Neural progenitor cell (in vitro differentiated cells): ENCODE measurements around the gene PEAR1. TPM values are rescaled to one million over a fixed set of nuclear protein-coding genes. Genes with fewer than 3 reads are reported as not detected.

Experiments used
- DNase-seq: peaks from one replicate; pipeline ENCODE4 v3.0.0-alpha.2; 2016; ENCODE audit warnings: low spot score
- H2AFZ ChIP-seq: fragments of 200-600 bp; sonication (generic); replicated peaks from 2 replicates; pipeline ENCODE4 v1.6.1; 2016; ENCODE audit warnings: antibody characterized with exemption
- H3F3A ChIP-seq: fragments of 200-600 bp; sonication (generic); 2 replicates; pipeline ENCODE4 v1.6.1; 2016; ENCODE audit warnings: antibody characterized with exemption, low read depth
- H3K27ac ChIP-seq: fragments of 200-600 bp; sonication (generic); 2 replicates; pipeline ENCODE4 v1.5.1; 2016; ENCODE audit warnings: mild to moderate bottlenecking
- H3K27me3 ChIP-seq: fragments of 200-600 bp; sonication (generic); 2 replicates; pipeline ENCODE4 v1.6.1; 2016; ENCODE audit warnings: mild to moderate bottlenecking, moderate library complexity
- H3K36me3 ChIP-seq: fragments of 200-600 bp; sonication (generic); 2 replicates; pipeline ENCODE4 v1.5.1; 2016
- H3K4me1 ChIP-seq: fragments of 200-600 bp; sonication (generic); 2 replicates; pipeline ENCODE4 v1.6.1; 2016; ENCODE audit warnings: mixed run types
- H3K4me2 ChIP-seq: fragments of 200-600 bp; sonication (generic); 2 replicates; pipeline ENCODE4 v1.6.1; 2016
- H3K4me3 ChIP-seq: fragments of 200-600 bp; sonication (generic); 2 replicates; pipeline ENCODE4 v1.5.1; 2016
- H3K79me2 ChIP-seq: fragments of 200-600 bp; sonication (generic); 2 replicates; pipeline ENCODE4 v1.6.1; 2016; ENCODE audit warnings: low read depth
- H3K9ac ChIP-seq: fragments of 200-600 bp; sonication (generic); 2 replicates; pipeline ENCODE4 v1.6.1; 2016
- H3K9me3 ChIP-seq: fragments of 200-600 bp; sonication (generic); 2 replicates; pipeline ENCODE4 v1.5.1; 2016; ENCODE audit warnings: low read depth
- H4K20me1 ChIP-seq: fragments of 200-600 bp; sonication (generic); 2 replicates; pipeline ENCODE4 v1.6.1; 2016; ENCODE audit warnings: low read depth
- H3K27ac Mint-ChIP-seq: 3 replicates; pipeline ENCODE4 v1.8.0; 2021; ENCODE audit warnings: mixed read lengths
- H3K27me3 Mint-ChIP-seq: 2 replicates; pipeline ENCODE4 v1.8.0; 2022; ENCODE audit warnings: low read depth, mild to moderate bottlenecking, inconsistent platforms, moderate library complexity, mixed read lengths; ENCODE audit not compliant: insufficient read depth
- H3K36me3 Mint-ChIP-seq: 3 replicates; pipeline ENCODE4 v1.8.0; 2021; ENCODE audit warnings: mixed read lengths
- H3K4me1 Mint-ChIP-seq: 3 replicates; pipeline ENCODE4 v1.8.0; 2021; ENCODE audit warnings: mixed read lengths
- H3K4me3 Mint-ChIP-seq: 3 replicates; pipeline ENCODE4 v1.8.0; 2021; ENCODE audit warnings: mild to moderate bottlenecking, moderate library complexity, mixed read lengths
- H3K9me3 Mint-ChIP-seq: 3 replicates; pipeline ENCODE4 v1.8.0; 2020; ENCODE audit warnings: mixed read lengths
- CTCF ChIP-seq: fragments of 200-600 bp; sonication (generic); IDR thresholded peaks from 2 replicates; pipeline ENCODE4 v1.5.1; 2017; ENCODE audit warnings: antibody characterized with exemption, mild to moderate bottlenecking
- EZH2 ChIP-seq: fragments of 200-600 bp; sonication (generic); IDR thresholded peaks from 2 replicates; pipeline ENCODE4 v1.6.1; 2017; ENCODE audit warnings: antibody characterized with exemption, mild to moderate bottlenecking, moderate library complexity
- EZH2phosphoT487 ChIP-seq: fragments of 200-600 bp; sonication (generic); IDR thresholded peaks from 2 replicates; pipeline ENCODE4 v1.6.1; 2017; ENCODE audit warnings: antibody characterized with exemption
- total RNA-seq: library from RNA; depleted of rRNA; stranded (reverse); fragments of >200 nt; gene quantifications from 2 replicates; pipeline ENCODE4 v1.2.3, GENCODE V29; 2015; ENCODE audit warnings: low replicate concordance

Gene PEAR1
- total RNA-seq, 1 donor from 2014 or later: not detected

GRCh38 chr1:156911577-156912298 lies 18.2 kb downstream of the PEAR1 start:
- no peaks in the 10 kb centered on the region for H3K79me2 ChIP-seq
- no peak overlapping the region for H3K4me3 ChIP-seq
- no peaks in the 10 kb centered on the region for H3F3A ChIP-seq
- H3K4me2 ChIP-seq: no peak overlapping the region
- Mint-ChIP-seq H3K36me3 (no peaks in the 10 kb centered on the region), H3K4me3 (no peak overlapping the region), H3K27ac (no peak overlapping the region), H3K27me3 (peaks cover 7% of the 10 kb centered on the region), H3K9me3 (no peaks in the 10 kb centered on the region), H3K4me1 (peaks cover 9% of the 10 kb centered on the region)
- peaks cover 6% of the 10 kb centered on the region for H3K4me1 ChIP-seq
- peaks cover 41% of the 10 kb centered on the region for H3K27me3 ChIP-seq
- no peak overlapping the region for H2AFZ ChIP-seq
- no peaks in the 10 kb centered on the region for H3K36me3 ChIP-seq
- H3K9ac ChIP-seq: no peak overlapping the region
- TF ChIP-seq EZH2: no peak
- no peak for TF ChIP-seq CTCF
- TF ChIP-seq EZH2phosphoT487: no peak
- no peaks in the 10 kb centered on the region for H4K20me1 ChIP-seq
- no peak overlapping the region for H3K27ac ChIP-seq
- H3K9me3 ChIP-seq: no peaks in the 10 kb centered on the region
- no peak for DNase-seq

GRCh38 chr1:156912310-156912709 lies 18.8 kb downstream of the PEAR1 start:
- no peaks in the 10 kb centered on the region for H3K9me3 ChIP-seq
- H3K9me3 Mint-ChIP-seq: no peaks in the 10 kb centered on the region
- no peaks in the 10 kb centered on the region for H4K20me1 ChIP-seq
- no peak overlapping the region for H3K9ac ChIP-seq
- DNase-seq: no peak
- H3K27me3 Mint-ChIP-seq: peaks cover 7% of the 10 kb centered on the region
- no peaks in the 10 kb centered on the region for H3K36me3 ChIP-seq
- H3K79me2 ChIP-seq: no peaks in the 10 kb centered on the region
- H3F3A ChIP-seq: no peaks in the 10 kb centered on the region
- no peak overlapping the region for H2AFZ ChIP-seq
- H3K27me3 ChIP-seq: peaks cover 45% of the 10 kb centered on the region
- H3K4me2 ChIP-seq: no peak overlapping the region
- peaks cover 9% of the 10 kb centered on the region for H3K4me1 Mint-ChIP-seq
- peaks cover 6% of the 10 kb centered on the region for H3K4me1 ChIP-seq
- no peak overlapping the region for H3K4me3 Mint-ChIP-seq
- H3K4me3 ChIP-seq: no peak overlapping the region
- no peak overlapping the region for H3K27ac ChIP-seq
- TF ChIP-seq CTCF (no peak), EZH2 (no peak), EZH2phosphoT487 (no peak)
- H3K27ac Mint-ChIP-seq: no peak overlapping the region
- H3K36me3 Mint-ChIP-seq: no peaks in the 10 kb centered on the region

- DNase-seq: no peak
- Histone ChIP-seq H3K4me3 (no peak overlapping the region), H3K4me1 (peaks cover 6% of the 10 kb centered on the region), H3K9me3 (no peaks in the 10 kb centered on the region), H4K20me1 (no peaks in the 10 kb centered on the region), H3K9ac (no peak overlapping the region), H3K27me3 (peaks cover 53% of the 10 kb centered on the region), H3K36me3 (no peaks in the 10 kb centered on the region), H2AFZ (no peak overlapping the region), H3K27ac (no peak overlapping the region), H3K4me2 (no peak overlapping the region), H3F3A (no peaks in the 10 kb centered on the region), H3K79me2 (no peaks in the 10 kb centered on the region)
- no peaks in the 10 kb centered on the region for H3K36me3 Mint-ChIP-seq
- H3K27me3 Mint-ChIP-seq: peaks cover 7% of the 10 kb centered on the region
- H3K4me3 Mint-ChIP-seq: no peak overlapping the region
- TF ChIP-seq EZH2 (no peak), CTCF (no peak), EZH2phosphoT487 (no peak)
- H3K27ac Mint-ChIP-seq: no peak overlapping the region
- H3K4me1 Mint-ChIP-seq: peaks cover 9% of the 10 kb centered on the region
- H3K9me3 Mint-ChIP-seq: peaks cover 2% of the 10 kb centered on the region
Measured at GRCh38 chr1:156912861-156913808, 19.6 kb downstream of the PEAR1 start.
